Activated T-cell treated with anti-CD3 and anti-CD28 coated beads, Interleukin-2, amount 50 U/mL, for 1 hour (primary cell): Measurements from ENCODE around the gene NBPF1.
A peak's percentile ranks its signal among the peaks of the same experiment; 100 is the strongest.
"Not testable (repeated sequence)": the region's sequence is repeated elsewhere in the genome, so short reads cannot be mapped to it uniquely, and the experiment has no call there.

ENCODE experiments used
- DNase-seq: peaks from one replicate; pipeline ENCODE4 v3.0.0-alpha.2; 2020

Gene NBPF1

GRCh38 chr1:16641159-16641975, 28.0 kb upstream of the NBPF1 start:
- DNase-seq: not testable (repeated sequence)

- peak; percentile 18 for DNase-seq
Observed at GRCh38 chr1:16639091-16640031, 26.0 kb upstream of the NBPF1 start.

- DNase-seq: peak; percentile 20
Observed at GRCh38 chr1:16637941-16638778, 24.8 kb upstream of the NBPF1 start.

DNA sequence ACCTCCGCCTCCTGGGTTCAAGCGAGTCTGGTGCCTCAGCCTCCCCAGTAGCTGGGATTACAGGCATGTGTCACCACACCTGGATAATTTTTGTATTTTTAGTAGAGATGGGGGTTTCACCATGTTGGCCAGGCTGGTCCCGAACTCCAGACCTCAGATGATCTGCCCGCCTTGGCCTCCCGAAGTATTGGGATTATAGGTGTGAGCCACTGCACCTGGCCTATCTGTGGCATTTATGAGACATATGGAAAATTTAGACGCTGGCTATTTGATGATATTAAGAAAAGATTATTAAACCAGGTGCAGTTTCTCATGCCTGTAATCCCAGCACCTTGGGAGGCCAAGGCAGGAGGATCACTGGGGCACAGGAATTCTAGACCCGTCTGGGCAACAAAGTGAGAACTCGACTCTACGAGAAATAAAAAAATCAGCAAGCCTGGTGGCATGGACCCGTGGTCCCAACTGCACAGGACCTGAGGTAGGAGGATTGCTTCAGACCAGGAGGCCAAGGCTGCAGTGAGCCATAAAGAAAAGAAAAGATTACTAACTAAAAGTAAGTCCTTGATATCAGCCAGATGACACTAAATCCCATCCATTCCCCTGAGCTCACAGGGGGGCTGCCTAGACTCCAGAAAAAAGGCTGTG, 23.3 kb upstream of the NBPF1 start:
- DNase-seq: peak; percentile 17

GRCh38 chr1:16635959-16636358, 22.6 kb upstream of the NBPF1 start:
- peak; percentile 19 for DNase-seq

DNA sequence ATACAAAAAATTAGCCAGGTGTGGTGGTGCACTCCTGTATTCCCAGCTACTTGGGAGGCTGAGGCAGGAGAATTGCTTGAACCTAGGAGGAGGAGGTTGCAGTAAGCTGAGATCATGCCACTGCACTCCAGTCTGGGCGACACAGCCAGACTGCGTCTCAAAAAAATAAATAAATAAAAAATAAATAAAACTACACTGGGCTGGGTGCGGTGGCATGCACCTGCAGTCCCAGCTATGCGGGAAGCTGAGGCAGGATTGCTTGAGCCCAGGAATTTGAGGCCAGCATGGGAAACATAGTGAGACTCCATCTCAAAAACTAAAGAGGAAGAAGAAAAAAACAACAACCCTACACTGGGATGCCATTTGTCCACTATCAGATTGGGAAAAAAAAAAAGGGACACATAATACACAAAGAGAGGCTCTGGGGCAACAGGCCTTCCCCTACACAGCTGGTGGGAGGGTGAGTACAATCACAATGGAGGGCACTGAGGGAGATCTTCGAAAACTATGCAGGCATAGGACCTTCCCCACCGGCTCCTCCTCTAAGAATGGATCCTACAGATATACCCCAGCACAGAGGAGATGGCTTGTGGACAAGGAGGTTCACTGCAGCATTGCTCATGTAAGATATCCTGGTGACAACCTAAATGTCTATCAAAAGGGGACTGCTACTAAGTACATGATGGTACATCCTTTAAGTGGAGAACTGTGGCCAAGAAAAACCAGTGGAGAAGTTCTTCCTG, 20.3 kb upstream of the NBPF1 start:
- peak; percentile 15 for DNase-seq

DNA sequence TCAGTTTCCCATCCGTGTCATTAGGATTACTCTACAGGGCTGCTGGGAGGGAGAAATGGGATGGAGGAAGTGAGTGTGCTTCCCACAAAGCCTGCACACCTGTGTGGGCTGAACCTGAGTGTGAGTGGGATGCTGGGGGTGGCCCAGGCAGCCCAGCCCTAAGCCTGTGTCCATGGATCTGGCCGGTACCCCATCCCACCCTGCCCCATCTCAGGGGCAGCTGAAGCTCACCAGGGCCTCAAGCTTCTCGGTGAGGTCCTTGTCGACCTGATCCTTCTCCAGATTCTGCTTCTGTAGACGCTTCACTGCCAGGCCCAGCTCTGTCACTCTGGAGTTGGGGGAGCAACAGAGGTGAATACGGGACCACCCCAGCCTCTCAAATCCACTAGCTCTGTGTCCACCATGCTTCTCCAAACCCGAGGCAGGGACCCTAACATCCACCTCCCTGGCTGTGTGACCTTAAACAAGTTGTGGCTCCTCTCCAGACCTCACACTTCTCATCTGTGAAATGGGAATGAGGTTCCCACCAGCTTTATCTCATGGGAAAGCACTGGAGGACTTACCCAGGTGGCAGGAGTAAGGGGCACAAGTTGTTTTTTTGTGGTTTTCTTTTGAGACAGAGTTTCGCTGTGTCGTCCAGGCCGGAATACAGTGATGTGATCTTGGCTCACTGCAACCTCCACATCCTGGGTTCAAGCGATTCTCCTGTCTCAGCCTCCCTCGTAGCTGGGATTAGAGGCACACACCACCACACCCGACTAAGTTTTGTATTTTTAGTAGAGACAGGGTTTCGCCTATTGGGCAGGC, 18.9 kb upstream of the NBPF1 start:
- DNase-seq: peak; percentile 22

GRCh38 chr1:16631248-16632043, 18.1 kb upstream of the NBPF1 start:
- DNase-seq: peak; percentile 27

DNA sequence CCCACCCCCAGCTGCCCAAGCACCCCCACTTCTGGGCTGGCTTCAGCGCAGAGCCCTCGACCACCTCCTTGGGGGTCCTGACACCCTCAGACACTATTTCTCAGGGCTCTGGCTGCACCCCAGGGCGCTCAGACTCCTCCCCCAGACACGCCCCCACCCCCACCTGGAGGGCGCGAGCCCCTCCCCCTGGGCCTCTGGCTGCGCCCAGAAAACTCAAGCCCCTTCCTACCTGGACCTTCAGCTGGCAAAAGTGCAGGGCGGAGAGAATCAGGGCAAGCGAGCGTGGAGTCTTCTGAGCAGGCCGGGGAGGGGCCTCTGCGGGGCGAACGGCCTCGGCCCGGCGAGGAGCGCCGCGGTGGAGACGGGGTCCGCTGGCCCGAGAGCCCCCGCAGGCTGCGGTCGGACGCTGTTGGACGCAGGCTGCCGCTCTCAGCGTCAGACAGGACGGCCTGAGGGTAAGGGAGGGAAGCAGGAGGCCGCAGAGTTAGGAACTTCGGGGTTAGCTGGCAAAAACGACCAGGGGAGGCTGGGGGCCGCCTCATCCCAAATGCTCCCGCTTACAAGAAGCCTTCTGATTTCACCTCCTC, 17.4 kb upstream of the NBPF1 start:
- DNase-seq: peak; percentile 25

GRCh38 chr1:16629916-16630530, 16.7 kb upstream of the NBPF1 start:
- peak; percentile 27 for DNase-seq

DNA sequence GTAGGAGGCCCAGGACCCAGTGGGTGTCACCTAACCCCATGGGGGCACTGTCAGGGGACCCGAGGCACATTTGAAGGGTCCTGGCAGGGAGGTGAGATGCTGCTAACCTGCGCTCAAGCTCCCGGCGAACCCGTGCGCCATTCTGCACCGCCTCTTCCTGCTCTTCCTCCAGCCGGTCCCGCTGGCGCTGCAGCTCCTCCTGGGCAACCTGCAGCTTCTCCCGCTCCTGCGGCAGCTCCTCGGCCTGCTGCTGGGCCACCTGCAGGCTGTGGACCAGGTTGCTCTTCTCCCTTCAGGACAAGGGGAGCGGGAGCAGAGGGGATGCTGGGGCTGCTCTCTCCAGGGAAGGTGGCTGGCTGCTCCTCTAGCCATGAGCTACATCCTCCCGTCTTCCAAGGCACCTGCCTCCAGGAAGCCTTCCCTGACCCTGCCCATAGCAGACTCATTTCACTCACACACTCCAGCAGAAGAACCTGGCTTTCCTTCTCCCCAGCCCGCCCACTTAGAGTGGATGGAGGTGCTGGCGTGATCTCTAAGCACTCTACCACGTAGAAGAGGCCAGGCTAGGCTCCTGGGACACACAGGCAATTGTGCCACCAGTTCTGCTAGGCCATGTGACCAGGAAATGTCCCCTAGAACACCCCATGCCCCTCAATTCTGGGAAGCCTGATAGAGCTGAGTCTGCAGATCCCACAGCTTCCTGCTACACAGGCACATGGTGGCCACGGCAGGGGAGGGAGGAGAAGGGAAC, 15.2 kb upstream of the NBPF1 start:
- peak; percentile 25 for DNase-seq

- DNase-seq: peak; percentile 19
Observed at GRCh38 chr1:16626409-16626983, 13.1 kb upstream of the NBPF1 start.

GRCh38 chr1:16625497-16626408, 12.4 kb upstream of the NBPF1 start:
- peak; percentile 32 for DNase-seq

GRCh38 chr1:16623812-16624719, 10.7 kb upstream of the NBPF1 start:
- DNase-seq: peak; percentile 33

GRCh38 chr1:16623337-16623736, 10.0 kb upstream of the NBPF1 start:
- DNase-seq: not testable (repeated sequence)
